ENCODE data around the gene GCSH.
A peak's percentile ranks its signal among the peaks of the same experiment; 100 is the strongest.

The GCSH gene

DNA sequence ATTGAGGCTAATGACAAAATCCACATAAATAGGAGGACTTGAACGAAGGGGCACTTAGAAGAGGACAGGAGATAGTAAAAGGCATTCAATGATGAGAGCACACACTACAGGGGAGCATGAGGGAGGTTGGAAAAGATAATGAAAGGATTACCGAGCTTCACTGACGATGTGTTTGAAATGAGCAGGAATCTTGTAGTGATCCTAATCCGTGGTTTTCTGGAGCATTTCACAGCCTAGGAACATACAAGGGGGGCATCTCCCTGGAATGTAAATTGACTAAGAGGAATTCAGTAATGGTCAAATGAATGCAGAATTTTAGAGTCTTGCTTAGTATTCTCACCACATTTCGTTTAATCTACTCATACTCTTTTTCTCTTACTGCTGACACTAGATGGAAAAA lies 55.4 kb downstream of the GCSH start:
- DNase-seq: no peak

DNA sequence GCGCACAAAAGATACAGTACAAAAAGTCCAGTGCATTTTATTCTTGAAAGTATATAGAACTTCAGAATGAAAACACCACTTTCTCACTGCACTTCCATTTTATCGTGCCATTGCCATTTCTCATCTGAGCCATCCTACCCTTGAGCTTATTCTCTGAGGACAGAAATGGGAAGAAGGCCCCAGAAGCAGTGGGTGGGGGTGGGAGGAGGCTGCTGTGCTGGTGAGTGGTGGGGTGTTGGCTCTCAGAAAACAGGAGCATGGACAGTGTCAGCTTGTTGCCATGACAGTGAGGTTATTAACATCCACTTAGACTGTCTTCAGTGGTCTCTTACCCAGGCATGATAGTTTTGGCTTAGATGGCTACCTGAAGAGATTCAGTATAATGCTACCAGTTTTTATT lies 56.1 kb downstream of the GCSH start:
- no peak for DNase-seq

DNA sequence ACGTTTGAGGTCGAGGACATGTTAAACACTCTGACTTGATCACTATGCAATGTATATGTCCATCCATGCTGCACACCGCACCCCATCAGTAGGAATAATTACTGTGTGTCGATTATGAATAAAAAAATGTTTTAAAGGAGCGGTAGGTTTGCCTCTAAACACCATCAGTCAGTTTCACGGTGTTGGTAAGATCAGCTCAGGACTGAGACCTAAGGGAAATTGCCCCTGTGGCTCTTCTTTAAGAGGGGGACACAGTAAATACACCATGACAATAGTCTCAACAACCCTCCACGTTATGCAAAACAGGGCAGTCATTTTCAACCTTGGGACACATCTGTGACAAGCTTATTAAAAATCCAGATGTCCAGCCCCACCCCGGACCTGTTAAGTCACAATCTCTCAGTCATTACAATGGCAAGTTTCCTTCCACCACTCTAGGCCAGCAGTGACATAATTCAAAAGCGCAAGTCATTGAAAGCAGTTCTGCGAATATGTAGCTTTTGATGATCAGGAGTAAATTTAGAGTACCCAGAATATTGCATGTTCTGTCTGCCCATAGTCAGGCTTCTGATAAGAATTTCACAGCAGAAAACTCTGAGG lies 59.3 kb downstream of the GCSH start:
- DNase-seq: no peak

DNA sequence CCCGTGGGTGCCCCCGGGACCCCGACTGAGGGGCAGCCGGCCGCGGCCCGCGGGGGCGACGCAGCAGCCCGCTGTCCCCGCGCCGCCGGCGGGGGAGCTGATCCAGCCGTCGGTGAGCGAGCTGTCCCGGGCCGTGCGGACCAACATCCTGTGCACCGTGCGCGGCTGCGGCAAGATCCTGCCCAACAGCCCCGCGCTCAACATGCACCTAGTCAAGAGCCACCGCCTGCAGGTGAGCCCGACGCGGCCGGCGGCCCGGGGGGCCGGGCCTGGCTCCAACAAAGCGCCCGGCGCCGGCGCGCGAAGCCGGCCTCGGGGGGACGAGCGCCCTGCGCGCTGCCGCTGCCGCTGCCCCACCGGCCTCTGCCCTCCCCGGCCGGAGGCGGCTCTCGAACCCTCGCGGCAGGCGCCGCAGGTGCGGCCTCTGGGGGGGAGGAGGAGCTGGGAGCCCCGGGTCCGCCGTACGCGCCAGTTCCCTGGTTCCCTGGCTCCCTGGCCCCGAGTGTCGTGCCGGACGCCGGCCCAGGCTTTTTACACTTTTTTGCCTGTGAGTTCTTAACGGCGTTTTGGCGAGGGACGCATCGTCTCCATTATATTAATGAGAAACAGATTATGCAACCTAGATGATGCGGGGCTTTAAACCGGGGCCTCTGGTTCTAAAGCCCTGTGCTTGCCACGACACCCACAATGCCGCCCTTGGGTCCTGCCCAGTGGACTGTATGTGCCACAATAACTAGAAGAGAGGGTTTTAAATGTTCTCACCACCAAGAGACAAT lies 60.0 kb downstream of the GCSH start:
- DNase-seq: peak; percentile 51

GRCh38 chr16:81035398-81035974 lies 60.7 kb downstream of the GCSH start, which contains the start of gene ATMIN:
ATMIN (plus strand) TSS chr16:81035842; CDS start chr16:81035871, 29 bp downstream.
- DNase-seq: peak; percentile 91
